ENCODE results near the gene PDE1A.

DNA sequence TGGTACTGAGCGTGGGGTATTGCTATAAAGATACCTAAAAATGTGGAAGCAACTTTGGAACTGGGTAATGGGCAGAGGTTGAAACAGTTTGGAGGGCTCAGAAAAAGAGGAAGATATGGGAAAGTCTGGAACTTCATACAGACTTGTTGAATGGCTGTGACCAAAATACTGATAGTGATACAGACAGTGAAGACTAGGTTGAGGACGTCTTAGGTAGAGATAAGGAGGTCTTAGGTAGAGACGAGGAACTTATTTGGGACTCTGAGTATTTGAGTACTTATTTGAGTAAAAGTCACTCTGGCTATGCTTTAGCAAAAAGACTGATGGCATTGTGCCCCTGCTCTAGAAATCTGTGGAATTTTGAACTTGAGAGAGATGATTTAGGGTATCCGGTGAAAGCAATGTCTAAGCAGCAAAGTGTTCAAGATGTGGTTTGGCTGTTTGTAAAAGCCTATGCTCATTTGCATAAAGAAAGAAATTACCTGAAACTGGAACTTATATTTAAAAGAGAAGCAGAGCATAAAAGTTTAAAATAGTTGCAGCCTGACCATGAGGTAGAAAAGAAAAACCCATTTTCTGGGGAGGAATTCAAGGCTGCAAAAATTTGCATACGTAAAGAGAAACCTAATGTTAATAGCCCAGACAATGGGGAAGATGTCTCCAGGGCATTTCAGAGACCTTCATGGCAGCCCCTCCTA is 219.6 kb downstream of the PDE1A start:
- no peak for TF ChIP-seq POLR2AphosphoS5 (IDR thresholded peaks at IDR 0.05; ENCODE audit: low read length)
- TF ChIP-seq POLR2A (IDR thresholded peaks at IDR 0.05; ENCODE audit: low read depth, low read length), result no peak
- no peak for TF ChIP-seq CHD2 (IDR thresholded peaks at IDR 0.05; ENCODE audit: borderline replicate concordance, low read depth, low read length)
- TF ChIP-seq CBFB (IDR thresholded peaks at IDR 0.05; ENCODE audit: low read depth), result no peak
- no peak for TF ChIP-seq TCF7 (IDR thresholded peaks at IDR 0.05; ENCODE audit: borderline replicate concordance)
- no peak for TF ChIP-seq CBX3 (IDR thresholded peaks at IDR 0.05; ENCODE audit: borderline replicate concordance, low read depth)

All from GM12878 (cell line).